GM18951 (cell line): ENCODE results near the gene RXRG.

Experiments
- POLR2A ChIP-seq: IDR thresholded peaks from 4 replicates; pipeline ENCODE4 v1.6.1; 2011; ENCODE audit warnings: mild to moderate bottlenecking; ENCODE audit not compliant: insufficient read length, insufficient read depth; ENCODE audit errors: extremely low read depth
- in situ Hi-C: fragments of 300-500 bp; cut with MboI; formaldehyde crosslinking; loops from one replicate; pipeline ENCODE4 v1.12.0; 2022; ENCODE audit warnings: low sequenced_read_pairs, mixed read lengths, inconsistent platforms; ENCODE audit not compliant: unreplicated experiment

The RXRG gene

GRCh38 chr1:165439330-165439729 lies 5.6 kb downstream of the RXRG start:
- TF ChIP-seq POLR2A, result no peak
- in situ Hi-C loops, result no loop called here

DNA sequence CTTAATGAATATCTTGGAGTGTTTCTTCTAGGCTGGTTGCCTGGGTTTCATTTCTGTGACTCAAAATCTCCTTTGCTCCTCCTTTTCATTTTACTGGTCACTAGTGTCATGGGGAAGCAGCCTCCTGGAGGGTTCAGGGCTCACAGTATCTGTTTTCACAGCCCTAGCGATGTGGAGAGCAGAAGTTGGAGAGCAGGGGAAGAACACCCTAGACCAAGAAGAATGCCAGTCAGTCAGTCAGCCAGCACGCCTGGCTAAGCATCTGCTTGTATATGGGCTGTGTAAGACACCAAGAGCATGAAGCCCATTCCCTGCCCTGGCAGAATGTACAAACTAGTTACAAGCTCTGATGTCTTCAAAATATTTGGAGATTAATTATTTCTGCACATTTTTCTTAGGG lies 7.9 kb downstream of the RXRG start:
- no peak for TF ChIP-seq POLR2A
- in situ Hi-C loops, result no loop called here

- in situ Hi-C loops, result no loop called here
- no peak for TF ChIP-seq POLR2A
Observed at GRCh38 chr1:165435801-165436200, 9.1 kb downstream of the RXRG start.

DNA sequence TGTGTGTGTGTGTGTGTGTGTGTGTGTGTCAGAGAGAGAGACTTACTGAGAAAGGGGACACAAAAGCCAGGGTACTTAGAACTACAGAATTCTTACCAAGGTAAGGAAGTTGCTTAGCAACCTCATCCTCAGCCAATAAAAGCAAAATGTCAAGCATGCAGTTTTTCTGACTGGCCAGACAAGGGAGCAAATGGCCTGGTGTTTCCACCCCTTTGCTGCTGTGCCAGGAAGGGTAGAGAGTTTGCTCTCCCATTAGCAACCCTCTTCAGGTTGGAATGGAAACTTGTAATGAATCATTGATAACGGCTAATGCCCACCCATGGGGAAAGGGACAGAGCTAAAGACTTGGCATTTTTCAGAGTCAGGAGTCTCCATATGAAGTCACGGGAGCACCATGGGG lies 10.6 kb downstream of the RXRG start:
- no peak for TF ChIP-seq POLR2A
- in situ Hi-C loops, result no loop called here

DNA sequence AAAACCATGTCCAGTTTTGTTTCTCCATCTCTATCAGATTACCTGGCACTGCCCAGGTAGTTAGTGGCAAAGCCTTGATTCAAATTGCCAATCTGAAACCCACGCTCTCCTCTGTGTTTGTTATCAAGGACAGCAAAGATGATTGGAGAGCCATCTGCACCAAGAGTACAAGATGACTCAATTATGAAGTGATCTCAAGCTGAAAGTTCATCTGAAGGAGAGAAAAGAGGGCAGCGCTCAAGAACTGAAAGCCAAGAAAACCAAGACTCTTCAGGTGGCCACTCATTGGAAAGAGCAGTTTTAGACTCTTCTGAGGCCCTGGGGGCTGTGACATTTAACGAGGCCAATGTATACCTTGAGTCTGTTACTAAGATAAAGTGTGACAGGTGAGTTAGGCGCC lies 13.8 kb downstream of the RXRG start:
- no peak for TF ChIP-seq POLR2A
- in situ Hi-C loops, result no loop called here

DNA sequence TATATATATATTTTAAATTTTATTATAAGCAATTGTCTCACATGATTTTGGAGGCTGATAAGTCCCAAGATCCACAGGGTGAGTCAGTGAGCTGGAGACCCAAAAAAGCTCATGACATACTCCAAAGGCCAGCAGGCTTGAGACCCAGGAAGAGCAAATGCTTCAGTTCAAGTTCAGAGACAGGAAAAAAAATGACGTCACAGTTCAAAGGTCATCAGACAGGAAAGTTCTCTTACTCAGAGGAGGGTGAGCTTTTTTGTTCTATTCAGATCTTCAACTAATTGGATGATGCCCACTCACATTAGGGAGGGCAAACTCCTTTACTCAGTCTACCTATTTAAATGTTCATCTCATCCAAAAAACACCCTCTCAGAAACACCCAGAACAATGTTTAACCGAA lies 18.2 kb downstream of the RXRG start:
- in situ Hi-C loops, result no loop called here
- TF ChIP-seq POLR2A, result no peak

- in situ Hi-C loops, result no loop called here
- TF ChIP-seq POLR2A, result no peak
Observed at GRCh38 chr1:165425621-165426020, 19.3 kb downstream of the RXRG start.

GRCh38 chr1:165424454-165425216 lies 20.3 kb downstream of the RXRG start:
- TF ChIP-seq POLR2A, result no peak
- in situ Hi-C loops, result no loop called here

- no peak for TF ChIP-seq POLR2A
- in situ Hi-C loops, result no loop called here
Observed at GRCh38 chr1:165423136-165423535, 21.8 kb downstream of the RXRG start.

DNA sequence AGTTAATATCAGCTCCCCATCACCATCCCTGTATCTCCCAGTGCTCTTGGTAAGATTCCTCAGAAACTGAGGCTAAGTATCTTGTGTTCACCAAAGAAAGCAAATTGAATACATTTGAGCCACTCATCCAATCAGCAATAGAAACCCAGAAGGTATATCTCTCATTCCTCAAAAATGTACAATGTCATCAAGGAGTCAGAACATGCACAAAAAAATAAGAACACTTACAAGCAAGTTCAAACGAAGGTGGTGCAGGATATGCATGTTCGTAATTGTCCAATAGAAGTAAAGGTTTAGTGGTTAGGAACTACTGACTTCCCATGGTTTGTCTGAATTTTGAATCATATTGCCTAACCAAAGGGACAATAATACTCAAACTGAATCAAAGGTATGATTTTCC lies 24.3 kb downstream of the RXRG start:
- no peak for TF ChIP-seq POLR2A
- in situ Hi-C loops, result no loop called here

DNA sequence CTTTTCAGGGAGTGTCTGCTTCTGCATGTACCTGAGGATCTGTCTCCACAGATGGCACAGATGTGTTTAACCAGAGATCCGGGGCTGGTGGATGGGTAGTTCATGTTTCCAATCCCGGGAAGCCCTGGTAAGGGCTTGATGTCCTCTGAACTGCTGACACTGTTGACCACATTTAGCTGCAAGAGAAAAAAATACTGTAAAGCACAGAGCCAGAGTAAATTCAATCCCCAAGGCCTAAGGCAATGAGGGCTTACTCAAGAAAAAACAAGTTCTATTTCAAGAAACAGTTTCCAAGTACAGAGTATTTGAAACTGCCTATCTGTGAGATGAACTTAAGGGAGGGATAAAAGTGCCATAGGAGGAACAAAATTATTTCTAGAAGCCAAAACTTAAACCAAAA lies 25.1 kb downstream of the RXRG start:
- in situ Hi-C loops, result no loop called here
- no peak for TF ChIP-seq POLR2A

DNA sequence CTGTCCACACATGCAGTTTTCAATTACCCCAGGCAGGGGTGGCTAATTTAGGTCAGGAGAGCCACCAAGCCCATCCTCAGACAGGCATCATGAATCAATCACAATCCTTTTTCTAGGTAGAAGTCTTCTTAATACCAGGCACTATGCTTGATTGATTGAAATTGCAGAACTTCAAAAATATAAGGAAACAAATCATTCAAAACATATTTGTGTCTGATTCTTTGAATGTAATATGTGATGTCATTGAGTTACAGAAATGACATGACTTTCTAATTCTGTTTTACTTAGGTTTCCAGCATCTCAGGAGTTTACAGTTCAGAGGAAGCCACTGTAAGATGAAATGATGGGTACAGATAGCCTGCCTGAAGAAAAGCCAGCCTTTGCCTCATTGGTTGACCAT lies 26.7 kb downstream of the RXRG start:
- in situ Hi-C loops, result no loop called here
- no peak for TF ChIP-seq POLR2A

- in situ Hi-C loops, result no loop called here
Observed at GRCh38 chr1:165416876-165417275, 28.1 kb downstream of the RXRG start.

DNA sequence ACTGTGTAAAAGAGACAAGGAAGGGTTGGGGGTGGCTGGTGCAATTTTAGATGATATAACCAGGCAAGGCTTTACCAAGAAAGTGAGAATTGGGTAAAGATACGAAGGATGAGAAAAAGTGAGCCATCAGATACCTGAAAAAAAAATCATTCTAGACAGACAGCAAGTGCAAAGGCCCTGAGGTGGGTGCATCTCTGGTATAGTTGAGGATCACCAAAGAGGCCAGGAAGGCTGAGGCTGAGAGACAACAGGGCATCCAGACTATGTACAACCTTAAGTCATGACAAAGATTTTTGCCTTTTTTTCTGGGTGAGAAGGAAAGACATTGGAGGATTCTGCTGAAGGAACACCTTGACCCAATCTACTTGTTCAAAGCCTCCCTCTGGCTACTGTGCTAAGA lies 29.9 kb downstream of the RXRG start:
- TF ChIP-seq POLR2A, result no peak
- in situ Hi-C loops, result no loop called here

More at GRCh38 chr1:165416876-165417275, 28.1 kb downstream of the RXRG start:
- TF ChIP-seq POLR2A, result no peak

DNA sequence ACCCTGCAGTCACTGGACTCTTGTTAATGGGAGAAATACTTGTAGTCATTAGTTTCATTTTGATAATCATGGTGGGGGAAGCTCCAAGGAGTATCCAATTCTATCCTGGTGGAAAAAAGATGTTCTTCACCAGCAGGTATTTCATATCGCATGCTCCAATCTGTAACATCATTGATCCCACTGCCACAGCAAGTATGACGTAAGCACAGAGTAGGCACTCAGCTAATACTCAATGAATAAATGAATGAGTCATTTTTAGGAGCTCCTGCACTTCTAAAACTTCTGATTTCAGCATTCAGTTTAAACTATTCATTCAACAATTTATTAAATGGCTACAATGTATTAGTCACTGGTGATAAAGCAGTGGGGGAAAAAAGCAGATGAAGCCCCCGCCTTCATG lies 30.3 kb downstream of the RXRG start:
- no peak for TF ChIP-seq POLR2A
- in situ Hi-C loops, result no loop called here

DNA sequence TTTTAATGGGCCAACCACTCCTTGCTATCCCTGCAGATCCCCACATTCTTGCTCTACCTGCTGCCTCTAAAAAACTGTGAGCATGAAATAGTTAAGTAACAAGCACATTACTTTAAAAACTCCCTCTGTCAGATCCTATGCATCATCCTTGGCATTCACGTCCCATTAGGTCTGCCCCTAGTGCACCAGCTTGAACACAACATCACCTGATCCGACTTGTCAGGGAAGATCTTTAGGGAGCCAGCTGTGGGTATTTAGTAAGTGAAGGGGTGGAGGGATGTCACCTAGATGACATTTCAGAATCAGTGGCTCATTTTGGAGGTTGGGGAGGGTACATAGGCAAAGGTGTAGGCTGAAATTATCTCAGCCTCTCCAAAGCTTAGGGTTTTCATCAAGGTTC lies 33.5 kb downstream of the RXRG start:
- TF ChIP-seq POLR2A, result no peak
- in situ Hi-C loops, result no loop called here
